ENCODE data around the gene PARD3. TPM values are rescaled to one million over a fixed set of nuclear protein-coding genes. Genes with fewer than 3 reads are reported as not detected.

The PARD3 gene
- total RNA-seq, 1 experiment from 2014 or later, result 51.8 TPM

- no peak for ATAC-seq
- Mint-ChIP-seq H3K4me3 (no peak overlapping the region), H3K36me3 (peaks cover 9% of the 10 kb centered on the region; the same call in 1 of the 2 replicates), H3K27me3 (ENCODE audit: low read depth) (no peaks in the 10 kb centered on the region), H3K9me3 (peaks cover 12% of the 10 kb centered on the region), H3K4me1 (peaks cover 42% of the 10 kb centered on the region), H3K27ac (no peak overlapping the region)
- no peak for DNase-seq (ENCODE audit: low spot score)
- ChIA-PET POLR2A (no interaction called here), CTCF (interaction anchor here (1.7 kb wide), 1 partner anchor 33 kb away, joined by 3 read pairs; no protein-coding TSS in a partner anchor)
- TF ChIP-seq FOXK1 (CRISPR knock-in tag; IDR thresholded peaks at IDR 0.05), result no peak
- no peak for TF ChIP-seq ZNF671 (CRISPR knock-in tag; IDR thresholded peaks at IDR 0.05)
- no peak for TF ChIP-seq MAX (CRISPR knock-in tag; IDR thresholded peaks at IDR 0.05)
- TF ChIP-seq STAT6 (CRISPR knock-in tag; conservative IDR thresholded peaks at IDR 0.05; ENCODE audit: low read depth), result no peak
- no peak for TF ChIP-seq ZNF281 (CRISPR knock-in tag; IDR thresholded peaks at IDR 0.05)
These were observed 642.1 kb downstream of the PARD3 start for GRCh38 chr10:34172936-34173533.

GRCh38 chr10:34171957-34172527 is 643.1 kb downstream of the PARD3 start:
- no peaks in the 10 kb centered on the region for H3K27me3 Mint-ChIP-seq (ENCODE audit: low read depth)
- no peak overlapping the region for H3K27ac Mint-ChIP-seq
- H3K4me3 Mint-ChIP-seq, result no peak overlapping the region
- ChIA-PET CTCF (interaction anchor here (1.7 kb wide), 1 partner anchor 34 kb away, joined by 3 read pairs; no protein-coding TSS in a partner anchor), POLR2A (no interaction called here)
- TF ChIP-seq MAX (CRISPR knock-in tag; IDR thresholded peaks at IDR 0.05) (no peak), ZSCAN18 (CRISPR knock-in tag; IDR thresholded peaks at IDR 0.05) (no peak), GTF2I (CRISPR knock-in tag; conservative IDR thresholded peaks at IDR 0.05) (no peak), TP53 (CRISPR knock-in tag; IDR thresholded peaks at IDR 0.05) (no peak), OVOL2 (CRISPR knock-in tag; IDR thresholded peaks at IDR 0.05; ENCODE audit: borderline replicate concordance) (no peak), IRF1 (CRISPR knock-in tag; IDR thresholded peaks at IDR 0.05) (no peak), SP1 (CRISPR knock-in tag; conservative IDR thresholded peaks at IDR 0.05) (no peak), NR2C2 (CRISPR knock-in tag; IDR thresholded peaks at IDR 0.05) (no peak), ZNF671 (CRISPR knock-in tag; IDR thresholded peaks at IDR 0.05) (no peak), RORB (CRISPR knock-in tag; IDR thresholded peaks at IDR 0.05) (no peak), MXD4 (CRISPR knock-in tag; IDR thresholded peaks at IDR 0.05; ENCODE audit: borderline replicate concordance) (no peak)
- ATAC-seq, result no peak
- H3K36me3 Mint-ChIP-seq, result peaks cover 9% of the 10 kb centered on the region; the same call in 1 of the 2 replicates
- peaks cover 34% of the 10 kb centered on the region for H3K4me1 Mint-ChIP-seq
- H3K9me3 Mint-ChIP-seq, result peaks cover 12% of the 10 kb centered on the region
- no peak for DNase-seq (ENCODE audit: low spot score)
